Measurements from ENCODE around the gene DUSP6. TPM values are rescaled to one million over a fixed set of nuclear protein-coding genes. Genes with fewer than 3 reads are reported as not detected.

The DUSP6 gene
- total and polyA plus RNA-seq, 9 of the 15 experiments (the other 6 are each of a cell fraction or from before 2014, with no cell fraction given), result 0.04 to 0.60 (median 0.08) TPM; not detected in 2

DNA sequence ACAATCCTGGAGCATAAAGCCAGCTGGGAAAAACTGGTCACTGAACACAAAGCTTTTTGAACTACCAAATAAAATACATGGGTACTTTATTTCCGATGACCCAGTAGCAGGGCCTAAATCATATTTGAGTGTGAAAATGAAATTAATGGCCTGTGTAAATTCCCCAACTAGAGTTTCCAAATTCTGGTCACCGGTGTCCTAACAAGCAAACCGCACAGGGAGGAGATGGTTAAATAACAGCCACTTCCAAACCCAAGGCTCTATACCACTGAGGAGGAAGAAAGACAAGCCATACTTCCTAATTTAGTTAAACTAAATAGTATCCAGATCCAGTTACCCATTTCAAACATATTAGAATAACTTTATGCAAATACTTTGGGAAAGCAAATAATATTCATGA, 40.1 kb upstream of the DUSP6 start:
- ATAC-seq (no peak), FAIRE-seq (no peak), DNase-seq (ENCODE audit: extremely low read depth in 1 of 4, low spot score in 3 of 4) (no peak)
- Histone ChIP-seq H3K9me3 (replicated peaks; ENCODE audit: control insufficient read depth, insufficient read depth, low read depth, low read length) (no peaks in the 10 kb centered on the region), H4K20me1 (replicated peaks; ENCODE audit: control insufficient read depth, insufficient read depth, low read length) (no peaks in the 10 kb centered on the region), H3K4me2 (ENCODE audit: insufficient read depth, low read length) (no peak overlapping the region), H3K27ac (ENCODE audit: extremely low read depth, low read depth, low read length) (no peak overlapping the region), H3K4me1 (replicated peaks in 1 of 2; ENCODE audit: control insufficient read depth in 2 of 2, insufficient read depth in 2 of 2, low read length in 2 of 2) (peaks cover 2 to 45% of the 10 kb centered on the region in 2 experiments; a peak in 3 of 5 replicates), H2AFZ (ENCODE audit: low read depth, low read length) (no peak overlapping the region), H3K9me1 (ENCODE audit: control insufficient read depth, insufficient read depth, low read length) (no peaks in the 10 kb centered on the region), H3K27me3 (ENCODE audit: control insufficient read depth in 2 of 2, insufficient read depth in 2 of 2, low read length in 2 of 2) (no peaks in the 10 kb centered on the region), H3K4me3 (no peak overlapping the region), H3K79me2 (ENCODE audit: control insufficient read depth, insufficient read depth, low read length) (no peaks in the 10 kb centered on the region), H3K9ac (ENCODE audit: insufficient read depth in 1 of 2, low read depth in 2 of 2, low read length in 2 of 2) (no peak overlapping the region), H3K36me3 (ENCODE audit: control insufficient read depth, insufficient read depth, low read length) (no peaks in the 10 kb centered on the region)
- intact Hi-C loops (cut with micrococcal nuclease) (loop anchor here (5.0 kb wide), 2 partner anchors 50 to 70 kb away; no protein-coding TSS in a partner anchor), in situ Hi-C loops (cut with MboI) (no loop called here)
- no TSS peak for BruUV-seq (replicated peaks)
- ChIA-PET POLR2A (no interaction called here), CTCF (ENCODE audit: low intra/inter-chr PET ratio) (no interaction called here)
- 67% methylated on average over 3 of the region's 3 CpGs for WGBS (ENCODE audit: insufficient coverage, low coverage, missing lambda C conversion rate)
- TF ChIP-seq TEAD2 (tag; IDR thresholded peaks at IDR 0.05) (no peak), ZNF780A (CRISPR knock-in tag; IDR thresholded peaks at IDR 0.05) (no peak), ZNF695 (CRISPR knock-in tag; IDR thresholded peaks at IDR 0.05) (no peak), ZNF217 (CRISPR knock-in tag; IDR thresholded peaks at IDR 0.05) (no peak), CBX1 (IDR thresholded peaks at IDR 0.05; ENCODE audit: low read depth) (no peak), RAD51 (IDR thresholded peaks at IDR 0.05; ENCODE audit: borderline replicate concordance, low read depth) (no peak), ZNF175 (CRISPR knock-in tag; IDR thresholded peaks at IDR 0.05; ENCODE audit: low read depth) (no peak)
- TF ChIP-seq, protein P1, sequence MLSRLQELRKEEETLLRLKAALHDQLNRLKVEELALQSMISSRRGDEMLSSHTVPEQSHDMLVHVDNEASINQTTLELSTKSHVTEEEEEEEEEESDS (CRISPR knock-in tag; IDR thresholded peaks at IDR 0.05), result no peak
- TF ChIP-seq, protein P2, sequence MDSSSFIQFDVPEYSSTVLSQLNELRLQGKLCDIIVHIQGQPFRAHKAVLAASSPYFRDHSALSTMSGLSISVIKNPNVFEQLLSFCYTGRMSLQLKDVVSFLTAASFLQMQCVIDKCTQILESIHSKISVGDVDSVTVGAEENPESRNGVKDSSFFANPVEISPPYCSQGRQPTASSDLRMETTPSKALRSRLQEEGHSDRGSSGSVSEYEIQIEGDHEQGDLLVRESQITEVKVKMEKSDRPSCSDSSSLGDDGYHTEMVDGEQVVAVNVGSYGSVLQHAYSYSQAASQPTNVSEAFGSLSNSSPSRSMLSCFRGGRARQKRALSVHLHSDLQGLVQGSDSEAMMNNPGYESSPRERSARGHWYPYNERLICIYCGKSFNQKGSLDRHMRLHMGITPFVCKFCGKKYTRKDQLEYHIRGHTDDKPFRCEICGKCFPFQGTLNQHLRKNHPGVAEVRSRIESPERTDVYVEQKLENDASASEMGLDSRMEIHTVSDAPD (CRISPR knock-in tag; IDR thresholded peaks at IDR 0.05), result no peak
- TF ChIP-seq, protein P3, sequence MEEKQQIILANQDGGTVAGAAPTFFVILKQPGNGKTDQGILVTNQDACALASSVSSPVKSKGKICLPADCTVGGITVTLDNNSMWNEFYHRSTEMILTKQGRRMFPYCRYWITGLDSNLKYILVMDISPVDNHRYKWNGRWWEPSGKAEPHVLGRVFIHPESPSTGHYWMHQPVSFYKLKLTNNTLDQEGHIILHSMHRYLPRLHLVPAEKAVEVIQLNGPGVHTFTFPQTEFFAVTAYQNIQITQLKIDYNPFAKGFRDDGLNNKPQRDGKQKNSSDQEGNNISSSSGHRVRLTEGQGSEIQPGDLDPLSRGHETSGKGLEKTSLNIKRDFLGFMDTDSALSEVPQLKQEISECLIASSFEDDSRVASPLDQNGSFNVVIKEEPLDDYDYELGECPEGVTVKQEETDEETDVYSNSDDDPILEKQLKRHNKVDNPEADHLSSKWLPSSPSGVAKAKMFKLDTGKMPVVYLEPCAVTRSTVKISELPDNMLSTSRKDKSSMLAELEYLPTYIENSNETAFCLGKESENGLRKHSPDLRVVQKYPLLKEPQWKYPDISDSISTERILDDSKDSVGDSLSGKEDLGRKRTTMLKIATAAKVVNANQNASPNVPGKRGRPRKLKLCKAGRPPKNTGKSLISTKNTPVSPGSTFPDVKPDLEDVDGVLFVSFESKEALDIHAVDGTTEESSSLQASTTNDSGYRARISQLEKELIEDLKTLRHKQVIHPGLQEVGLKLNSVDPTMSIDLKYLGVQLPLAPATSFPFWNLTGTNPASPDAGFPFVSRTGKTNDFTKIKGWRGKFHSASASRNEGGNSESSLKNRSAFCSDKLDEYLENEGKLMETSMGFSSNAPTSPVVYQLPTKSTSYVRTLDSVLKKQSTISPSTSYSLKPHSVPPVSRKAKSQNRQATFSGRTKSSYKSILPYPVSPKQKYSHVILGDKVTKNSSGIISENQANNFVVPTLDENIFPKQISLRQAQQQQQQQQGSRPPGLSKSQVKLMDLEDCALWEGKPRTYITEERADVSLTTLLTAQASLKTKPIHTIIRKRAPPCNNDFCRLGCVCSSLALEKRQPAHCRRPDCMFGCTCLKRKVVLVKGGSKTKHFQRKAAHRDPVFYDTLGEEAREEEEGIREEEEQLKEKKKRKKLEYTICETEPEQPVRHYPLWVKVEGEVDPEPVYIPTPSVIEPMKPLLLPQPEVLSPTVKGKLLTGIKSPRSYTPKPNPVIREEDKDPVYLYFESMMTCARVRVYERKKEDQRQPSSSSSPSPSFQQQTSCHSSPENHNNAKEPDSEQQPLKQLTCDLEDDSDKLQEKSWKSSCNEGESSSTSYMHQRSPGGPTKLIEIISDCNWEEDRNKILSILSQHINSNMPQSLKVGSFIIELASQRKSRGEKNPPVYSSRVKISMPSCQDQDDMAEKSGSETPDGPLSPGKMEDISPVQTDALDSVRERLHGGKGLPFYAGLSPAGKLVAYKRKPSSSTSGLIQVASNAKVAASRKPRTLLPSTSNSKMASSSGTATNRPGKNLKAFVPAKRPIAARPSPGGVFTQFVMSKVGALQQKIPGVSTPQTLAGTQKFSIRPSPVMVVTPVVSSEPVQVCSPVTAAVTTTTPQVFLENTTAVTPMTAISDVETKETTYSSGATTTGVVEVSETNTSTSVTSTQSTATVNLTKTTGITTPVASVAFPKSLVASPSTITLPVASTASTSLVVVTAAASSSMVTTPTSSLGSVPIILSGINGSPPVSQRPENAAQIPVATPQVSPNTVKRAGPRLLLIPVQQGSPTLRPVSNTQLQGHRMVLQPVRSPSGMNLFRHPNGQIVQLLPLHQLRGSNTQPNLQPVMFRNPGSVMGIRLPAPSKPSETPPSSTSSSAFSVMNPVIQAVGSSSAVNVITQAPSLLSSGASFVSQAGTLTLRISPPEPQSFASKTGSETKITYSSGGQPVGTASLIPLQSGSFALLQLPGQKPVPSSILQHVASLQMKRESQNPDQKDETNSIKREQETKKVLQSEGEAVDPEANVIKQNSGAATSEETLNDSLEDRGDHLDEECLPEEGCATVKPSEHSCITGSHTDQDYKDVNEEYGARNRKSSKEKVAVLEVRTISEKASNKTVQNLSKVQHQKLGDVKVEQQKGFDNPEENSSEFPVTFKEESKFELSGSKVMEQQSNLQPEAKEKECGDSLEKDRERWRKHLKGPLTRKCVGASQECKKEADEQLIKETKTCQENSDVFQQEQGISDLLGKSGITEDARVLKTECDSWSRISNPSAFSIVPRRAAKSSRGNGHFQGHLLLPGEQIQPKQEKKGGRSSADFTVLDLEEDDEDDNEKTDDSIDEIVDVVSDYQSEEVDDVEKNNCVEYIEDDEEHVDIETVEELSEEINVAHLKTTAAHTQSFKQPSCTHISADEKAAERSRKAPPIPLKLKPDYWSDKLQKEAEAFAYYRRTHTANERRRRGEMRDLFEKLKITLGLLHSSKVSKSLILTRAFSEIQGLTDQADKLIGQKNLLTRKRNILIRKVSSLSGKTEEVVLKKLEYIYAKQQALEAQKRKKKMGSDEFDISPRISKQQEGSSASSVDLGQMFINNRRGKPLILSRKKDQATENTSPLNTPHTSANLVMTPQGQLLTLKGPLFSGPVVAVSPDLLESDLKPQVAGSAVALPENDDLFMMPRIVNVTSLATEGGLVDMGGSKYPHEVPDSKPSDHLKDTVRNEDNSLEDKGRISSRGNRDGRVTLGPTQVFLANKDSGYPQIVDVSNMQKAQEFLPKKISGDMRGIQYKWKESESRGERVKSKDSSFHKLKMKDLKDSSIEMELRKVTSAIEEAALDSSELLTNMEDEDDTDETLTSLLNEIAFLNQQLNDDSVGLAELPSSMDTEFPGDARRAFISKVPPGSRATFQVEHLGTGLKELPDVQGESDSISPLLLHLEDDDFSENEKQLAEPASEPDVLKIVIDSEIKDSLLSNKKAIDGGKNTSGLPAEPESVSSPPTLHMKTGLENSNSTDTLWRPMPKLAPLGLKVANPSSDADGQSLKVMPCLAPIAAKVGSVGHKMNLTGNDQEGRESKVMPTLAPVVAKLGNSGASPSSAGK (IDR thresholded peaks at IDR 0.05), result no peak

Data from K562 (cell line).